ENCODE data around the gene MUC3A. TPM values are rescaled to one million over a fixed set of nuclear protein-coding genes. Genes with fewer than 3 reads are reported as not detected.
A peak's percentile ranks its signal among the peaks of the same experiment; 100 is the strongest.

The MUC3A gene
- total RNA-seq, 1 experiment from 2014 or later, result not detected

DNA sequence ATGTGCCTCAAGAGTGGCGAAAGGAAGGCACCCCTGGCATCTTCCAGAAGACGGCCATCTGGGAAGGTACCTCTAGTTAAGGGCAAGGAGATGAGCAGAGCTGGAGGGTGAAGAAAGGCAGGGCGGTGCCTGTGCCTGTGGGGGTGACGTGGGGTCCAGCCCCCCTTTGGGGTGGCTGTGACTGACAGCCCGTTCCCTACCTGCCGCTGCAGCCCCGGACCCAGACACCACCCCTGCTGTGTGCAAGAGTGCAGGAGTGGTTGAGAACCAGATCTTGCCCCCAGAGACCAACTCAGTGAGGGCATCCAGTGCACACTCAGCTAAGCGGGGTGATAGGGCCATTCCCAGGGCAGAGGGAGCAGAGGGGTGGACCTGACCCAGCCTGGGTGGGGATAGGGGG lies 66.3 kb downstream of the MUC3A start:
- no peak for DNase-seq (ENCODE audit: low read depth)

DNA sequence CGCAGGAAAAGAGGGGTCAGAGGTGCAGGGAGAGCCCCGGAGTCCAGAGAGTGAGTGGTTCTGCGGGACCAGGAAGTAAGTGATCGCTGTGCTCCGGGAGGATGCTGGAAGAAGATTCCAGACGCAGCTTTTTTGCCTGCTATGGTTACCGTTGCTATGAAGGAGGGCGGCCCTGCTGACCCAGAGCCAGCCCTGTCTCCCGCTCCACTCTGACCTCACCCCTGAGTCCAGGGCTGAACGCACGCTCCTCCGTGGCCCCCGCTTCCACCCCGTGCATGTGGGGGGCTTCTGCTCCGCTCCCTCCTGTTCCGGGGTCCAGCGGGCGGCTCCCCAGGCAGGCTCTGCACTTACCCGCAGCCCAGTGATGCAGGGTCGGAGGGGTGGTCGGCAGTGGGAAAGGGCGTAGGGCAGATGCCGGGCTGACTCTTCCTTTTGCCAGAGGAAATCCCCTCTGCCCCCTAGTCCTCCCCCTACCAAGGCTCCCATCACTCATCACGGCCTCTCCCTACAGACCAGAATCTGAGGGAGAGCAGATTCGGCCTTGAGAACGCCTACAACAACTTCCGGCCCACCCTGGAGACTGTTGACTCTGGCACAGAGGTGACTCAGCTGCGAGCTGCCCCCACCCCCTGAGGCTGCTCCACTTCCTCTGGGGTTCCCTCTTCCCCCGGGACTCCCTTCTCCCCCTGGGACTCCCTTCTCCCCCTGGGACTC lies 67.9 kb downstream of the MUC3A start:
- peak; percentile 79 for DNase-seq (ENCODE audit: low read depth)

Small RNA genes within 50 kb of the gene (small RNA-seq; reads per million reads assigned to genes)
- not detected for gene RN7SL549P
- gene RPS29P15, result not detected

Other genes with a start within 250 kb of the MUC3A start
- 167 and 168 TPM in 2 replicates for gene POP7, start 243.4 kb upstream of the MUC3A start, total RNA-seq (2014; rRNA removed; shearing (Covaris generic))
- not detected in 2 replicates for gene EPO, start 229.1 kb upstream of the MUC3A start, total RNA-seq (2014; rRNA removed; shearing (Covaris generic))
- not detected in 2 replicates for gene ZAN, start 215.9 kb upstream of the MUC3A start, total RNA-seq (2014; rRNA removed; shearing (Covaris generic))
- gene EPHB4, start 122.0 kb upstream of the MUC3A start, total RNA-seq (2014; rRNA removed; shearing (Covaris generic)), result 37.1 and 39.4 TPM in 2 replicates
- gene SLC12A9, start 96.8 kb upstream of the MUC3A start, total RNA-seq (2014; rRNA removed; shearing (Covaris generic)), result 19.9 and 27.4 TPM in 2 replicates
- gene TRIP6, start 82.1 kb upstream of the MUC3A start, total RNA-seq (2014; rRNA removed; shearing (Covaris generic)), result 164 and 171 TPM in 2 replicates
- gene SRRT, start 74.4 kb upstream of the MUC3A start, total RNA-seq (2014; rRNA removed; shearing (Covaris generic)), result 119 and 127 TPM in 2 replicates
- 7.4 and 8.9 TPM in 2 replicates for gene UFSP1, start 59.8 kb upstream of the MUC3A start, total RNA-seq (2014; rRNA removed; shearing (Covaris generic))
- 0.27 TPM in 1 of 2 replicates, not detected in the other for gene ACHE, start 53.6 kb upstream of the MUC3A start, total RNA-seq (2014; rRNA removed; shearing (Covaris generic))
- gene MUC12, start 20.0 kb downstream of the MUC3A start, total RNA-seq (2014; rRNA removed; shearing (Covaris generic)), result not detected in 2 replicates
- not detected in 2 replicates for gene MUC17, start 70.5 kb downstream of the MUC3A start, total RNA-seq (2014; rRNA removed; shearing (Covaris generic))
- 10.8 and 11.4 TPM in 2 replicates for gene TRIM56, start 135.9 kb downstream of the MUC3A start, total RNA-seq (2014; rRNA removed; shearing (Covaris generic))
- gene SERPINE1, start 177.6 kb downstream of the MUC3A start, total RNA-seq (2014; rRNA removed; shearing (Covaris generic)), result 179 and 187 TPM in 2 replicates
- 184 TPM in 2 replicates for gene AP1S1, start 204.9 kb downstream of the MUC3A start, total RNA-seq (2014; rRNA removed; shearing (Covaris generic))
- gene VGF, start 216.0 kb downstream of the MUC3A start, total RNA-seq (2014; rRNA removed; shearing (Covaris generic)), result 29.8 and 45.2 TPM in 2 replicates
- gene NAT16, start 230.8 kb downstream of the MUC3A start, total RNA-seq (2014; rRNA removed; shearing (Covaris generic)), result not detected in 2 replicates

Data from HT1080 (cell line).